SK-N-SH (cell line): ENCODE data around the gene NAALADL2.

Experiments
- CHD2 ChIP-seq: fragments of 150-350 bp; IDR thresholded peaks from 2 replicates; pipeline ENCODE4 v1.6.1; 2018; ENCODE audit warnings: low read length; ENCODE audit not compliant: partially characterized antibody
- GABPA ChIP-seq: IDR thresholded peaks from 2 replicates; pipeline ENCODE4 v1.4.0; 2012; ENCODE audit warnings: low read depth, mild to moderate bottlenecking
- JUND ChIP-seq: IDR thresholded peaks from 2 replicates; pipeline ENCODE4 v1.4.0; 2012
- MXI1 ChIP-seq: IDR thresholded peaks from 2 replicates; pipeline ENCODE4 v1.6.1; 2012; ENCODE audit warnings: mild to moderate bottlenecking, low read depth, low read length, improper control_type of control experiment
- POLR2AphosphoS5 ChIP-seq: IDR thresholded peaks from 2 replicates; pipeline ENCODE4 v1.6.1; 2012; ENCODE audit warnings: low read depth, low read length
- RAD21 ChIP-seq: IDR thresholded peaks from 2 replicates; pipeline ENCODE4 v1.6.1; 2012; ENCODE audit warnings: mild to moderate bottlenecking, low read length
- RCOR1 ChIP-seq: fragments of 150-350 bp; IDR thresholded peaks from 2 replicates; pipeline ENCODE4 v1.6.1; 2017; ENCODE audit warnings: antibody characterized with exemption, low read length
- SMC3 ChIP-seq: IDR thresholded peaks from 2 replicates; pipeline ENCODE4 v1.6.1; 2012; ENCODE audit warnings: low read depth, low read length, improper control_type of control experiment
- TAF1 ChIP-seq: IDR thresholded peaks from 2 replicates; pipeline ENCODE4 v1.6.1; 2012; ENCODE audit warnings: low read depth, mild to moderate bottlenecking, low read length, moderate library complexity, borderline replicate concordance
- TEAD4 ChIP-seq: IDR thresholded peaks from 2 replicates; pipeline ENCODE4 v1.4.0; 2012; ENCODE audit warnings: mild to moderate bottlenecking, borderline replicate concordance; ENCODE audit not compliant: insufficient read depth
- TF ChIP-seq, protein P1 (sequence below): fragments of 200-600 bp; sonication (generic); IDR thresholded peaks from 2 replicates; pipeline ENCODE4 v1.6.1; 2017; ENCODE audit warnings: antibody characterized with exemption, mild to moderate bottlenecking, moderate library complexity
- TF ChIP-seq, protein P2 (sequence below): IDR thresholded peaks from 2 replicates; pipeline ENCODE4 v1.4.0; 2012; ENCODE audit warnings: low read depth
- TF ChIP-seq, protein P3 (sequence below): IDR thresholded peaks from 2 replicates; pipeline ENCODE4 v1.4.0; 2012; ENCODE audit warnings: low read depth, borderline replicate concordance

GRCh38 chr3:175091426-175092114 is 232.4 kb downstream of the NAALADL2 start:
- no peak for TF ChIP-seq RAD21
- TF ChIP-seq MXI1 = no peak
- TF ChIP-seq, protein P1, sequence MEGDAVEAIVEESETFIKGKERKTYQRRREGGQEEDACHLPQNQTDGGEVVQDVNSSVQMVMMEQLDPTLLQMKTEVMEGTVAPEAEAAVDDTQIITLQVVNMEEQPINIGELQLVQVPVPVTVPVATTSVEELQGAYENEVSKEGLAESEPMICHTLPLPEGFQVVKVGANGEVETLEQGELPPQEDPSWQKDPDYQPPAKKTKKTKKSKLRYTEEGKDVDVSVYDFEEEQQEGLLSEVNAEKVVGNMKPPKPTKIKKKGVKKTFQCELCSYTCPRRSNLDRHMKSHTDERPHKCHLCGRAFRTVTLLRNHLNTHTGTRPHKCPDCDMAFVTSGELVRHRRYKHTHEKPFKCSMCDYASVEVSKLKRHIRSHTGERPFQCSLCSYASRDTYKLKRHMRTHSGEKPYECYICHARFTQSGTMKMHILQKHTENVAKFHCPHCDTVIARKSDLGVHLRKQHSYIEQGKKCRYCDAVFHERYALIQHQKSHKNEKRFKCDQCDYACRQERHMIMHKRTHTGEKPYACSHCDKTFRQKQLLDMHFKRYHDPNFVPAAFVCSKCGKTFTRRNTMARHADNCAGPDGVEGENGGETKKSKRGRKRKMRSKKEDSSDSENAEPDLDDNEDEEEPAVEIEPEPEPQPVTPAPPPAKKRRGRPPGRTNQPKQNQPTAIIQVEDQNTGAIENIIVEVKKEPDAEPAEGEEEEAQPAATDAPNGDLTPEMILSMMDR = no peak
- TF ChIP-seq GABPA = no peak
- TF ChIP-seq CHD2 = no peak
- TF ChIP-seq, protein P2, sequence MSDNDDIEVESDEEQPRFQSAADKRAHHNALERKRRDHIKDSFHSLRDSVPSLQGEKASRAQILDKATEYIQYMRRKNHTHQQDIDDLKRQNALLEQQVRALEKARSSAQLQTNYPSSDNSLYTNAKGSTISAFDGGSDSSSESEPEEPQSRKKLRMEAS = no peak
- no peak for TF ChIP-seq TEAD4
- TF ChIP-seq, protein P3, sequence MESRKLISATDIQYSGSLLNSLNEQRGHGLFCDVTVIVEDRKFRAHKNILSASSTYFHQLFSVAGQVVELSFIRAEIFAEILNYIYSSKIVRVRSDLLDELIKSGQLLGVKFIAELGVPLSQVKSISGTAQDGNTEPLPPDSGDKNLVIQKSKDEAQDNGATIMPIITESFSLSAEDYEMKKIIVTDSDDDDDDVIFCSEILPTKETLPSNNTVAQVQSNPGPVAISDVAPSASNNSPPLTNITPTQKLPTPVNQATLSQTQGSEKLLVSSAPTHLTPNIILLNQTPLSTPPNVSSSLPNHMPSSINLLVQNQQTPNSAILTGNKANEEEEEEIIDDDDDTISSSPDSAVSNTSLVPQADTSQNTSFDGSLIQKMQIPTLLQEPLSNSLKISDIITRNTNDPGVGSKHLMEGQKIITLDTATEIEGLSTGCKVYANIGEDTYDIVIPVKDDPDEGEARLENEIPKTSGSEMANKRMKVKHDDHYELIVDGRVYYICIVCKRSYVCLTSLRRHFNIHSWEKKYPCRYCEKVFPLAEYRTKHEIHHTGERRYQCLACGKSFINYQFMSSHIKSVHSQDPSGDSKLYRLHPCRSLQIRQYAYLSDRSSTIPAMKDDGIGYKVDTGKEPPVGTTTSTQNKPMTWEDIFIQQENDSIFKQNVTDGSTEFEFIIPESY = no peak
- TF ChIP-seq POLR2AphosphoS5 = no peak
- TF ChIP-seq JUND = no peak
- no peak for TF ChIP-seq SMC3
- no peak for TF ChIP-seq TAF1
- TF ChIP-seq RCOR1 = no peak
